Transverse colon (tissue), 4 donors: ENCODE measurements around the gene CEACAM4. TPM values are rescaled to one million over a fixed set of nuclear protein-coding genes. Genes with fewer than 3 reads are reported as not detected.

ENCODE experiments used
- DNase-seq: peaks from one replicate; pipeline ENCODE4 v3.0.0-alpha.2; 2019
- H3K27ac ChIP-seq, 4 donors: fragments of 200-600 bp; sonication (generic); 2 replicates each; pipeline ENCODE4 v1.5.1; 2016 to 2018; ENCODE audit warnings: inconsistent platforms in 4 of 4
- H3K27me3 ChIP-seq: fragments of 200-600 bp; sonication (generic); 2 replicates; pipeline ENCODE4 v1.5.1; 2017; ENCODE audit warnings: inconsistent platforms
- H3K36me3 ChIP-seq, 4 donors: fragments of 200-600 bp; sonication (generic); 2 replicates each; pipeline ENCODE4 v1.5.1; 2017 to 2019; ENCODE audit warnings: inconsistent platforms in 4 of 4
- H3K4me1 ChIP-seq, 4 donors: fragments of 200-600 bp; sonication (generic); 2 replicates each; pipeline ENCODE4 v1.5.1; 2017 to 2020; ENCODE audit warnings: inconsistent platforms in 4 of 4
- H3K4me3 ChIP-seq, 4 donors: fragments of 200-600 bp; sonication (generic); 1 replicate in 1 of 4; 2 replicates in 3 of 4; pipeline versions ENCODE4 v1.5.1 to v1.6.1; 2017 to 2019; ENCODE audit warnings: inconsistent platforms in 4 of 4
- H3K9me3 ChIP-seq, 2 donors: fragments of 200-600 bp; sonication (generic); 2 replicates each; pipeline ENCODE4 v1.5.1; 2017 to 2019; ENCODE audit warnings: inconsistent platforms in 2 of 2
- EP300 ChIP-seq: sonication (generic); formaldehyde crosslinking; IDR thresholded peaks from one replicate; pipeline ENCODE4 v1.6.1; 2017; ENCODE audit warnings: antibody characterized with exemption, low read depth
- POLR2A ChIP-seq: fragments of 450-650 bp; IDR thresholded peaks from one replicate; pipeline ENCODE4 v1.6.1; 2016; ENCODE audit warnings: antibody characterized with exemption, mild to moderate bottlenecking, moderate library complexity
- POLR2AphosphoS5 ChIP-seq, 3 donors: sonication (generic); formaldehyde crosslinking; IDR thresholded peaks; one replicate each; pipeline ENCODE4 v1.6.1; 2016; ENCODE audit warnings: antibody characterized with exemption in 3 of 3
- WGBS, 2 donors: methylation state at CpG; one replicate each; pipeline ENCODE4 v1.1.5; 2018; ENCODE audit warnings: low coverage in 1 of 2; 5-methylcytosine and 5-hydroxymethylcytosine counted together
- in situ Hi-C, 4 donors: fragments of 200-750 bp; cut with MboI; loops; one replicate each; pipeline versions ENCODE4 v1.15.0 to v1.15.1; 2017; ENCODE audit warnings: low sequenced_read_pairs in 3 of 4, low pct_ligation_motif_present in 1 of 4, low pct_unique_long_range_greater_than_20kb in 1 of 4
- intact Hi-C: fragments of 100-400 bp; cut with DNase I; formaldehyde crosslinking; loops from one replicate; pipeline ENCODE4 v1.15.1; 2023; ENCODE audit warnings: low total_unique reads
- total RNA-seq, 4 donors: library from RNA; depleted of rRNA; stranded (reverse); fragments of >200 nt; gene quantifications; one replicate each; pipeline ENCODE4 v1.1.0, GENCODE V29; 2016
- TF ChIP-seq, protein P1 (sequence below), 5 experiments: fragments of 200-600 bp in 3 of 5; fragments of 450-650 bp in 2 of 5; sonication (generic) in 3 of 5; IDR thresholded peaks; 1 replicate in 2 of 5; 2 replicates in 3 of 5; pipeline ENCODE4 v1.5.1; 2016 to 2017; ENCODE audit warnings: antibody characterized with exemption in 5 of 5, inconsistent platforms in 3 of 5, mild to moderate bottlenecking in 2 of 5, moderate library complexity in 1 of 5

CEACAM4 gene
- total RNA-seq, 4 donors from 2014 or later: 0.48 to 1.5 TPM; not detected in 2

DNA sequence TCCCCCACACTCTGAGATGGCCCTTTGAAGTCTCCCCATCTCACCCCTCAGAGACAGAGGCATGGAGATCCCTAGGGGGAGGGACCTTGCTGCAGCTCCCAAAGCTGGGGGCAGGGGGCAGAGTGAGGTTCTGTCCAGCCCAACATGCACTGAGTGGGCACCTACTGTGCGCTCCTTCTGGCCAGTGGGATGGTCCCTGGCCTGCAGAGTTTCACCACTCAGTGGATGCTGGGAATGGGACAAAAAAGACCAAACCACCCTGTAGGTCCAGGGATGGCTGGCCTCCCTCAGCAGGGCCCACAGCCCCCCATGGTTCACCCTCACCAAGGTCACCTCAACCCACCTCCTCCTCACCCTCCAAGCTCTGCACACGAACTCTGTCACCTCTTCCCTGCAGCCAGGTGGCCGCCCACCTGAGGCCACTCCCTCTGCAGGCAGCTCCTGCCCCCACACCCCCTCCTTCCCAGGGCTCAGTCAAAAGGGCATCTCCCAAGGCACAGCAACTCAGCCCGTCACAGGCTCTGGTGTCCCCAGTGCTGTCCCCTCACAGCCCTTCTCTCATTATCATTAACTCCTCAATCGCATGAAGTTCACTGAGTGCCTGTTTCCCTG lies 34.8 kb downstream of the CEACAM4 start:
- H3K27ac ChIP-seq: no peak overlapping the region
- no peak for DNase-seq
- intact Hi-C loops: no loop called here
- H3K9me3 ChIP-seq: no peaks in the 10 kb centered on the region
- WGBS, 2 donors: 51 to 100% methylated on average over 1 to 5 of the region's 5 CpGs
- no peak overlapping the region for H3K4me3 ChIP-seq
- in situ Hi-C loops: no loop called here
- H3K27me3 ChIP-seq: peaks cover 14% of the 10 kb centered on the region
- no peaks in the 10 kb centered on the region for H3K4me1 ChIP-seq
- no peaks in the 10 kb centered on the region for H3K36me3 ChIP-seq
- TF ChIP-seq EP300: no peak
- TF ChIP-seq POLR2AphosphoS5 (IDR thresholded peaks at IDR 0.05): no peak
- TF ChIP-seq, protein P1, sequence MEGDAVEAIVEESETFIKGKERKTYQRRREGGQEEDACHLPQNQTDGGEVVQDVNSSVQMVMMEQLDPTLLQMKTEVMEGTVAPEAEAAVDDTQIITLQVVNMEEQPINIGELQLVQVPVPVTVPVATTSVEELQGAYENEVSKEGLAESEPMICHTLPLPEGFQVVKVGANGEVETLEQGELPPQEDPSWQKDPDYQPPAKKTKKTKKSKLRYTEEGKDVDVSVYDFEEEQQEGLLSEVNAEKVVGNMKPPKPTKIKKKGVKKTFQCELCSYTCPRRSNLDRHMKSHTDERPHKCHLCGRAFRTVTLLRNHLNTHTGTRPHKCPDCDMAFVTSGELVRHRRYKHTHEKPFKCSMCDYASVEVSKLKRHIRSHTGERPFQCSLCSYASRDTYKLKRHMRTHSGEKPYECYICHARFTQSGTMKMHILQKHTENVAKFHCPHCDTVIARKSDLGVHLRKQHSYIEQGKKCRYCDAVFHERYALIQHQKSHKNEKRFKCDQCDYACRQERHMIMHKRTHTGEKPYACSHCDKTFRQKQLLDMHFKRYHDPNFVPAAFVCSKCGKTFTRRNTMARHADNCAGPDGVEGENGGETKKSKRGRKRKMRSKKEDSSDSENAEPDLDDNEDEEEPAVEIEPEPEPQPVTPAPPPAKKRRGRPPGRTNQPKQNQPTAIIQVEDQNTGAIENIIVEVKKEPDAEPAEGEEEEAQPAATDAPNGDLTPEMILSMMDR (IDR thresholded peaks at IDR 0.05): no peak
- no peak for TF ChIP-seq POLR2A

DNA sequence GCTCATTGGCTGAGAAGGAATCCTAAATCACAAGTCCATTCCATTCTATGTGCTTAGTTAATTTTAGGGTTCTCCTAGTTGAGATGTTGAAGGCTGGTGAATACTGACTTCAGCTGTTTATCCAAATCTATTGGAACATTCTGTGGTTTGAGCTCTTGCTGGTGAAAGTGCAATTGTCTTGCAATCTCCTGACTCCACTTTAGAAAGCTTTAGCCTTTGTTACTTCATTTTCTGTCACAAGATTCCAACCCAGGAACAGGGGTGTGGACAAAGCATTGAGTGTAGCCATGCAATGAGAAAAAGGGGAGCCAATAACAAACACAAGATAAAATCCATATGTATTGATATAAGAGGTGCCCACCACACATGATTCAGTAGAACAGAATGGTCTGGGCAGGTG lies 35.9 kb downstream of the CEACAM4 start:
- in situ Hi-C loops: no loop called here
- Histone ChIP-seq H3K36me3 (no peaks in the 10 kb centered on the region), H3K27me3 (peaks cover 11% of the 10 kb centered on the region), H3K4me3 (no peak overlapping the region), H3K27ac (no peak overlapping the region), H3K9me3 (no peaks in the 10 kb centered on the region), H3K4me1 (no peaks in the 10 kb centered on the region)
- intact Hi-C loops: no loop called here
- no peak for DNase-seq
- TF ChIP-seq POLR2AphosphoS5 (IDR thresholded peaks at IDR 0.05) (no peak), EP300 (no peak), POLR2A (no peak)
- TF ChIP-seq, protein P1 (IDR thresholded peaks at IDR 0.05): no peak

DNA sequence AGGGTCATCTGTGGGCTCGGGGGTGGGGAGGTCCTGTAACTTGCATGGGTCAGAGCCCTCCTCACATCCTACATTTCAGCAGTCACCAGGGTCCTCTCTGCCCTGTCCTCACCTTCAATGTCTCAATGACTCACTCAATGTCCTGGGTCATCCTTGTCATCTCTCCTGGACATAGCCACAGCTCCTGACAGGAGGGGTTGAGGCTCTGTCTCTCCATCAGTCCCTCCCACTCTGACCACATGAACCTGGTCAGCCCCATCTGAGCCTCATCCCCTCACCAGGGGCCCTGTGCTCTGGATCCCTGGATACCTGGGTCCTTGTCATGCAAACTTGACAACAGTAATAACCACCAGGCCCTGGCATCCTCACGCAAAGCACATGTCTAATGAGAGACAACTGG lies 37.5 kb downstream of the CEACAM4 start:
- TF ChIP-seq EP300: no peak
- TF ChIP-seq POLR2AphosphoS5 (IDR thresholded peaks at IDR 0.05): no peak
- Histone ChIP-seq H3K4me3 (no peak overlapping the region), H3K4me1 (no peaks in the 10 kb centered on the region), H3K9me3 (no peaks in the 10 kb centered on the region), H3K27me3 (peaks cover 11% of the 10 kb centered on the region), H3K36me3 (no peaks in the 10 kb centered on the region), H3K27ac (no peak overlapping the region)
- intact Hi-C loops (no loop called here), in situ Hi-C loops (no loop called here)
- WGBS, 2 donors: 49% methylated on average over 2 of the region's 2 CpGs; no CpG with 5 or more reads in 1 of the 2 donors
- no peak for DNase-seq

DNA sequence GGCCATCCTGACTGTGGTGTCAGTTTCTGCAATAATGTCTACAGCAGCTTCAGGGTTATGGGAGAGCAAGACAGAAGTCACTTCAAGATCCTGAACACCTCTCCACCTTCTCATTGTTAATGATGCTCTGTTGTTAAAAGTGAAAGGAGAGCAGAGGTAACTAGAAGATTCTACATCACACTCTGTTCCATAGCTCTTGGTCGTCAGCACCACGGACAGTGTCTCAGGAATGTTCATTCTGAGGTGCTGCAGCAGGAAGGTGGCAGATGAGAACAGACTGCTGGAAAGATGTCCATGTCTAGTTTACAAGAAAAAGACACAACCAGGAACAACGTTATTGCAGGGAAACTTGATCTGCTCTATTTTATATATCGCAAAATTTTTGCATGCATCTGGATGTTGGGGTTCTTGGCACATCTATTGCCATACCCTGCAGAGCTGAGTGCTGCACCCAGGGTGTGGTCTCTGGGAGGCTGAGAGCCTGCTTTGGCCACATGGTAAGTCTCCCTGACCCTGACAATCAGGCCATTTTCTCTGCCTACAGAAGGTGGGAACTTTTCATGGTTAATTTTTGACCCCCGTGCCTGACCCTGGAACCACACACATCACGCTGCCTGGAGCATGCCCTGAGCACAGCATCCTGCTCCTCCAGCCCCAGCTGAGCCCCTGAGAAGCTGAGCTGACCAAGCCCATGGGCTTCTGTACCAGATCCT lies 38.2 kb downstream of the CEACAM4 start:
- Histone ChIP-seq H3K9me3 (no peaks in the 10 kb centered on the region), H3K4me3 (no peak overlapping the region), H3K27ac (no peak overlapping the region), H3K4me1 (no peaks in the 10 kb centered on the region), H3K27me3 (peaks cover 6% of the 10 kb centered on the region), H3K36me3 (no peaks in the 10 kb centered on the region)
- TF ChIP-seq, protein P1 (IDR thresholded peaks at IDR 0.05): no peak
- 27 to 38% methylated on average over 2 to 6 of the region's 6 CpGs for WGBS, 2 donors
- intact Hi-C loops (no loop called here), in situ Hi-C loops (no loop called here)
- no peak for DNase-seq
